Activated T-cell treated with anti-CD3 and anti-CD28 coated beads, Interleukin-2, amount 50 U/mL, for 48 hours (primary cell): ENCODE data around the gene HTD2.
"Not testable (repeated sequence)": the region's sequence is repeated elsewhere in the genome, so short reads cannot be mapped to it uniquely, and the experiment has no call there.

ENCODE experiments used
- DNase-seq, 2 experiments: peaks; one replicate each; pipeline ENCODE4 v3.0.0-alpha.2; 2020

The HTD2 gene

GRCh38 chr3:58333206-58334012, 27.1 kb downstream of the HTD2 start:
- DNase-seq, result peak; percentile 49 to 62

DNA sequence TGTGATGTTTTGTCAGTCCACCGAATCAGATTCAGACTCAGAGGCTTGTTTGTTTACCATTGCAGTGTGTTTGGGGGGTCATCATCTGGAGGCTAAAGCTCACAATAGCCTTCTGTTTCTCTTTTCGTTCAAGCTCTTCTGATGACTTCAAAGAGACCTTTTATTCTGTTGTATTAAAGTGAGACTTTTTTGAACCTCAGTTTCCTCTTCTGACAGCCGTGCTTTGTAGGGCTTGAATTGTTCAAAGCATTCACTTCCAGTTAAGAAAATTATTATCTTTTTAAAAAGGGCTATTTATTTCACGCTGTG, 27.6 kb downstream of the HTD2 start:
- no peak for DNase-seq

GRCh38 chr3:58334506-58334884, 28.2 kb downstream of the HTD2 start:
- no peak for DNase-seq

DNA sequence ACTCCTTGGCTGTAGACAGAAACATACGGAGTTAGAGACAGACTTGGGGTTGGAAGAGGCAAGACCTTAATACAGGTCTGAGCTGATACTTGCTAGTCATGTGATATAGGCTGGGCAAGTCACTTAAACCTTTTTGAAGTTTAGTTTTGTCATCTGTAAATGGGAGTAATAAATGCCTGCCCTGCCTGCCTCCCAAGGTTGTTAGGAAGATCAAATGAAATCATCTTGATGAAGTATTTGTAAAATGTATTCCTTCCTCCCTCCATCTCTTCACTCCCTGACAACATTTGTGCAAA, 29.3 kb downstream of the HTD2 start:
- no peak for DNase-seq

- no peak for DNase-seq
Observed at GRCh38 chr3:58336135-58336882, 30.0 kb downstream of the HTD2 start.

DNA sequence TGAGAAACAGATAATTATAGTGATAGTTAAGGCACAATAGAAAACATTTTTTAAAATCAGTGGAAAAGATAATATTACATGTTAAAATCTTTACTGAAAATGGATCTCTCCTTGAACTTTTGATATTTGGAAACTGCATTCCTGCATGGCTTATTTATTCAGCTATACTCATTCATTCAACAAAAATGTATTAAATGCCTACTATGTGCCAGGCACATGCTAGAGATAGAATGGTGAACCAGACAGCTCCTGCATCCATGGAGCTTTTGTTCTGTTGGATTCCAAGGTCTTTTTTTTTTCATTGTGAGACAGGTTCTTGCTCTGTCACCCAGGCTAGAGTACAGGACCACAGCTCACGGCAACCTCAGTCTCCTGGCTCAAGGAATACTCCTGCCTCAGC, 30.9 kb downstream of the HTD2 start:
- DNase-seq, result no peak

DNA sequence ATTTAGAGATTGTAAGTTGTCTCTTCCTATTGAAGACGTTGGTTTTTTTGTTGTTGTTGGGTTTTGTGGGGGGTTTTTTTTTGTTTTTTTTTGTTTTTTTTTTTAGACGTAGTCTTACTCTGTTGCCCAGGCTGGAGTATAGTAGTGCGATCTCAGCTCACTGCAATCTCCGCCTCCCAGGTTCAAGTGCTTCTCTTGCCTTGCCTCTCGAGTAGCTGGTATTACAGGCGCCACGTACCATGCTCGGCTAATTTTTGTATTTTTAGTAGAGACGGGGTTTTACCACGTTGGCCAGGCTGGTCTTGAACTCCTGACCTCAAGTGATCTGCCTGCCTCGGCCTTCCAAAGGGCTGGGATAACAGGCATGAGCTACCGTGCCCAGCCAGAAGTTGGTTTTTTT, 32.8 kb downstream of the HTD2 start:
- not testable (repeated sequence) for DNase-seq

GRCh38 chr3:58340594-58341244, 34.4 kb downstream of the HTD2 start:
- DNase-seq, result no peak

DNA sequence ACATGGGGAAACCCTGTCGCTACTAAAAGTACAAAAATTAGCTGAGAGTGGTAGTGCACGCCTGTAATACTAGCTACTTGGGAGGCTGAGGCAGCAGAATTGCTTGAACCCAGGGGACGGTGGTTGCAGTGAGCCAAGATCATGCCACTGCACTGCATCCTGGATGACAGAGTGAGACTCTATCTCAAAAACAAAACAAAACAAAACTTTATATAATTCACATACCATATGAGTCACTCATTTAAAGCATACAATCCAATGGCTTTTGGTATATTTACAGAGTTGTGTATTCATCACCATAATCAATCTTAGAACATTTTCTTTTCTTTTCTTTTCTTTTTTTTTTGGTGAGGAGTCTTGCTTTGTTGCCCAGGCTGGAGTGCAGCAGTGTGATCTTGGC, 35.1 kb downstream of the HTD2 start:
- no peak for DNase-seq

DNA sequence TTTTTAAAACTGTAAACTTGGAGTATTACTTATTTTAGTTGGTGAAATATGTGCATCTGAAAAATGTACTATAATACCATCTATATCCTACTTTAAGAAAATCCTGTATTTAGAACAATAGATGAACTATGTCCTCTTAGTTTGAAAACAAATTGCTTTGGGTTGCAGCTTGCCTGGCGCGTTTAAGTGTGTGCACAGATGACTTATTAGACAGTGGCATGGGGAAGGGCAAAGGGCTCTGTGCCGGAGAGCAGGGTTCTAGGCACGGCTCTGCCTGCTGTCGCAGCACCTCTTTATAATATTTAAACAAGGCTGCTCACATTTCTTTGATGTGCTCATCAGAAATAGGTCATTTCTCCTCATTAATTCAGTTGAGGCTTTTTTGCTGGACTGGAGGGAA, 36.4 kb downstream of the HTD2 start:
- no peak for DNase-seq

DNA sequence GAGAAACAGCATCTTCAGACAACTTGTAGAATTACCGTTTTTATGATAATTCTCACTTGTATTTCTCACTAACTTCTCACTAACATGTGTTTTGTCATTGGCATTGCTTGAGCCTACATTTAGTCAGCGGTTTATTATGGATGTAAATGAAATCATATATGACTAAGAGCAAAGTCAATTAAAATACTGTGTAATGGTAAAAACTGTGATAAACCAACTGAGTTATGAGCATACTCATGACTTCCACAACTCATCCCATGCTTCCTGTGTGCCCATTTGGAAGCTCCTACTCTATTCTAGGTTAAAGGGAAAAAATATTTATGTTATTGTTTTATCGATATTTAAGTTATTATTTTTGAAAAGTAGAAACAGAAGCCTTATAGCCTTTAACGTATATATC, 39.1 kb downstream of the HTD2 start:
- no peak for DNase-seq

- no peak for DNase-seq
Observed at GRCh38 chr3:58346368-58346767, 40.0 kb downstream of the HTD2 start.

- no peak for DNase-seq
Observed at GRCh38 chr3:58347984-58348383, 41.7 kb downstream of the HTD2 start.

- no peak for DNase-seq
Observed at GRCh38 chr3:58349792-58350626, 43.7 kb downstream of the HTD2 start.

DNA sequence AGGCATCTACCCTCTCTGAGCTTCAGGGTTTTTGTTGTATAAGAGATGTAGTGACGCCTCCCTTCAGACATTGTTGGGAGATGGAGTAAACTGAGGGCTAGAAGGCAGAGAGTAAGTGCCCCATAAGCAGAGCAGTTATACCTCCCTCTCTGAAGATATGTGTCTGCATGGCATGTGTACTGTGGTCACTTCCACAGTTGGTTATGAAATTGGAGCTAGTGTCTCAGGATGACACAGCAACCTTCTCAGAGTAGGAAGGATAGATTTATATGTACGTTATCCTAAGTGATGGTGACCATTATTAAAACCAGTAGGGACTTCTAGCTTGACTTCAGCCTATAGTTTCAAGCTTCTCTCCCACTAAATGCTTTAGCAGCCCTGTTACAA, 44.3 kb downstream of the HTD2 start:
- DNase-seq, result no peak

GRCh38 chr3:58351920-58352319, 45.6 kb downstream of the HTD2 start:
- DNase-seq, result no peak

GRCh38 chr3:58352626-58353025, 46.3 kb downstream of the HTD2 start:
- no peak for DNase-seq

GRCh38 chr3:58353722-58354553, 47.6 kb downstream of the HTD2 start:
- DNase-seq, result peak in 1 of 2 experiments; percentile 28

- no peak for DNase-seq
Observed at GRCh38 chr3:58355179-58355578, 48.9 kb downstream of the HTD2 start.

- DNase-seq, result no peak
Observed at GRCh38 chr3:58356054-58356453, 49.7 kb downstream of the HTD2 start.

- DNase-seq, result peak in 1 of 2 experiments; percentile 27
Observed at GRCh38 chr3:58357402-58357801, 51.1 kb downstream of the HTD2 start.

DNA sequence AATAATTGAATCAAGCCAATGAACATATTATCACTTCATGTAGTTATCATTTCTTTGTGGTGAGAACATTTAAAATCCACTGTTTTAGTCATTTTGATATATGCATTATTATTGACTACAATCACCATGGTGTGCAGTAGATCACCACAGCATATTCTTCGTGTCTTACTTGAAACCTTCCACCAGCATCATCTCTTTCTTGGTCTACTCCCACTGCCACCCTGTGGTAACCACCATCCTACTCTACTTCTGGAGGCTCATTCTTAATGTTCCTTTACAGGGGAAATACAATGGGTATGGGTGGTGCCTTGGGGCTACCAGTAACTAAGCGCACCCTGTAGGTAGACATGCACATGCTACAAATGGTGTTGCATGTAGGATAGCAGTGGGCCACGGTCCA, 51.8 kb downstream of the HTD2 start:
- peak in 1 of 2 experiments; percentile 33 for DNase-seq
